Measurements from ENCODE around the gene NPHS1.

The NPHS1 gene

GRCh38 chr19:35792312-35792711 lies 60.0 kb downstream of the NPHS1 start:
- H3K9me3 ChIP-seq = no peaks in the 10 kb centered on the region
- DNase-seq = no peak
- H3K36me3 ChIP-seq = no peaks in the 10 kb centered on the region
- no peak for TF ChIP-seq CTCF (IDR thresholded peaks at IDR 0.05; ENCODE audit: low read depth, low read length)
- no peak overlapping the region for H3K4me3 ChIP-seq (ENCODE audit: low read depth, low read length)
- H3K4me1 ChIP-seq = no peaks in the 10 kb centered on the region
- H3K27me3 ChIP-seq = no peaks in the 10 kb centered on the region

- Histone ChIP-seq H3K36me3 (no peaks in the 10 kb centered on the region), H3K27me3 (no peaks in the 10 kb centered on the region), H3K4me1 (no peaks in the 10 kb centered on the region), H3K4me3 (ENCODE audit: low read depth, low read length) (no peak overlapping the region), H3K9me3 (no peaks in the 10 kb centered on the region)
- no peak for DNase-seq
- TF ChIP-seq CTCF (IDR thresholded peaks at IDR 0.05; ENCODE audit: low read depth, low read length) = no peak
Observed at GRCh38 chr19:35791814-35792279, 60.5 kb downstream of the NPHS1 start.

- peak; percentile 16 for TF ChIP-seq CTCF (IDR thresholded peaks at IDR 0.05; ENCODE audit: low read depth, low read length)
- Histone ChIP-seq H3K4me3 (ENCODE audit: low read depth, low read length) (no peak overlapping the region), H3K9me3 (no peaks in the 10 kb centered on the region), H3K4me1 (no peaks in the 10 kb centered on the region), H3K27me3 (no peaks in the 10 kb centered on the region), H3K36me3 (no peaks in the 10 kb centered on the region)
- DNase-seq = no peak
Observed at GRCh38 chr19:35790981-35791813, 61.1 kb downstream of the NPHS1 start.

GRCh38 chr19:35789978-35790944 lies 62.0 kb downstream of the NPHS1 start:
- Histone ChIP-seq H3K4me1 (no peaks in the 10 kb centered on the region), H3K36me3 (no peaks in the 10 kb centered on the region), H3K9me3 (no peaks in the 10 kb centered on the region), H3K4me3 (ENCODE audit: low read depth, low read length) (no peak overlapping the region), H3K27me3 (no peaks in the 10 kb centered on the region)
- DNase-seq = no peak
- TF ChIP-seq CTCF (IDR thresholded peaks at IDR 0.05; ENCODE audit: low read depth, low read length) = no peak

GRCh38 chr19:35789195-35789977 lies 62.9 kb downstream of the NPHS1 start:
- no peak for DNase-seq
- Histone ChIP-seq H3K4me3 (ENCODE audit: low read depth, low read length) (no peak overlapping the region), H3K4me1 (no peaks in the 10 kb centered on the region), H3K27me3 (no peaks in the 10 kb centered on the region), H3K36me3 (no peaks in the 10 kb centered on the region), H3K9me3 (no peaks in the 10 kb centered on the region)
- TF ChIP-seq CTCF (IDR thresholded peaks at IDR 0.05; ENCODE audit: low read depth, low read length) = no peak

All from BE2C (cell line).